Neural cell (in vitro differentiated cells): Measurements from ENCODE around the gene ATP8B1. TPM values are rescaled to one million over a fixed set of nuclear protein-coding genes. Genes with fewer than 3 reads are reported as not detected.

Experiments
- H2AFZ ChIP-seq: fragments of 200-600, 300-800 bp; sonication (generic), shearing (Covaris generic); 2 replicates; pipeline ENCODE4 v1.6.0; 2014; ENCODE audit warnings: low read depth, mild to moderate bottlenecking, antibody characterized with exemption, low read length, moderate library complexity
- H3F3A ChIP-seq: fragments of 200-600 bp; shearing (Covaris generic); 2 replicates; pipeline ENCODE4 v1.6.1; 2016; ENCODE audit warnings: mild to moderate bottlenecking, moderate library complexity, mixed read lengths, antibody characterized with exemption, low read length; ENCODE audit not compliant: insufficient read depth, poor library complexity, severe bottlenecking
- H3K27ac ChIP-seq: fragments of 200-600, 300-800 bp; sonication (generic), shearing (Covaris generic); 2 replicates; pipeline ENCODE4 v1.5.1; 2014; ENCODE audit warnings: mild to moderate bottlenecking, low read length, moderate library complexity
- H3K27me3 ChIP-seq: fragments of 300-800, 200-600 bp; sonication (generic), shearing (Covaris generic); 2 replicates; pipeline ENCODE4 v1.6.0; 2014; ENCODE audit warnings: mild to moderate bottlenecking, low read depth, low read length, moderate library complexity; ENCODE audit not compliant: insufficient read depth
- H3K36me3 ChIP-seq: fragments of 300-800, 200-600 bp; sonication (generic), shearing (Covaris generic); 2 replicates; pipeline ENCODE4 v1.5.1; 2014; ENCODE audit warnings: mild to moderate bottlenecking, antibody characterized with exemption, low read length, moderate library complexity; ENCODE audit not compliant: insufficient read depth
- H3K4me2 ChIP-seq: fragments of 300-800, 200-600 bp; sonication (generic), shearing (Covaris generic); 2 replicates; pipeline ENCODE4 v1.6.0; 2014; ENCODE audit warnings: mild to moderate bottlenecking, low read length
- H3K4me3 ChIP-seq: fragments of 300-800, 200-600 bp; sonication (generic), shearing (Covaris generic); 2 replicates; pipeline ENCODE4 v1.5.1; 2014; ENCODE audit warnings: mild to moderate bottlenecking, low read length, moderate library complexity
- H3K79me2 ChIP-seq: fragments of 200-600 bp; shearing (Covaris generic); replicated peaks from 2 replicates; pipeline ENCODE4 v1.6.0; 2014; ENCODE audit warnings: mild to moderate bottlenecking, low read length, moderate library complexity; ENCODE audit not compliant: insufficient read depth
- H3K9ac ChIP-seq: fragments of 300-800, 200-600 bp; sonication (generic), shearing (Covaris generic); 2 replicates; pipeline ENCODE4 v1.6.1; 2016; ENCODE audit warnings: mild to moderate bottlenecking, low read length, mixed read lengths
- H3K9me2 ChIP-seq: fragments of 200-600 bp; shearing (Covaris generic); 2 replicates; pipeline ENCODE4 v1.6.1; 2016; ENCODE audit warnings: mild to moderate bottlenecking, low read length, mixed read lengths; ENCODE audit not compliant: insufficient read depth
- H3K9me3 ChIP-seq: fragments of 200-600, 300-800 bp; sonication (generic), shearing (Covaris generic); 2 replicates; pipeline ENCODE4 v1.6.1; 2016; ENCODE audit warnings: mild to moderate bottlenecking, mixed run types, low read length, moderate library complexity, mixed read lengths
- H4K20me1 ChIP-seq: fragments of 200-600 bp; shearing (Covaris generic); 2 replicates; pipeline ENCODE4 v1.6.1; 2016; ENCODE audit warnings: mild to moderate bottlenecking, mixed run types; ENCODE audit not compliant: insufficient read depth
- EP300 ChIP-seq: fragments of 450-650 bp; conservative IDR thresholded peaks from 2 replicates; pipeline ENCODE4 v1.6.1; 2014; ENCODE audit warnings: antibody characterized with exemption, mild to moderate bottlenecking, moderate library complexity; ENCODE audit not compliant: poor library complexity, severe bottlenecking
- EZH2 ChIP-seq: fragments of 200-600, 300-800 bp; shearing (Covaris generic), sonication (generic); IDR thresholded peaks from 2 replicates; pipeline ENCODE4 v1.6.1; 2014; ENCODE audit warnings: antibody characterized with exemption, low read length, borderline replicate concordance, mild to moderate bottlenecking; ENCODE audit not compliant: insufficient read depth, poor library complexity, severe bottlenecking
- MXI1 ChIP-seq: fragments of 450-650 bp; conservative IDR thresholded peaks from 2 replicates; pipeline ENCODE4 v1.6.1; 2014; ENCODE audit warnings: antibody characterized with exemption, mild to moderate bottlenecking; ENCODE audit not compliant: poor library complexity, severe bottlenecking
- POLR2AphosphoS5 ChIP-seq: IDR thresholded peaks from 2 replicates; pipeline ENCODE4 v1.6.1; 2012
- RAD21 ChIP-seq: fragments of 450-650 bp; conservative IDR thresholded peaks from 2 replicates; pipeline ENCODE4 v1.6.1; 2014; ENCODE audit warnings: antibody characterized with exemption, mild to moderate bottlenecking, moderate library complexity
- REST ChIP-seq: IDR thresholded peaks from 2 replicates; pipeline ENCODE4 v1.6.1; 2012; ENCODE audit warnings: borderline replicate concordance
- SMC3 ChIP-seq: fragments of 450-650 bp; conservative IDR thresholded peaks from 2 replicates; pipeline ENCODE4 v1.6.1; 2014; ENCODE audit warnings: antibody characterized with exemption, mild to moderate bottlenecking, moderate library complexity; ENCODE audit not compliant: poor library complexity
- TAF1 ChIP-seq: IDR thresholded peaks from 2 replicates; pipeline ENCODE4 v1.6.1; 2012; ENCODE audit warnings: low read depth
- polyA plus RNA-seq: library from polyadenylated mRNA; depleted of rRNA; stranded (reverse); fragments of >200 nt; gene quantifications from 2 replicates; pipeline ENCODE4 v1.2.3, GENCODE V29; 2014
- TF ChIP-seq, protein P1 (sequence below): fragments of 450-650 bp; IDR thresholded peaks from 2 replicates; pipeline ENCODE4 v1.5.1; 2014; ENCODE audit warnings: antibody characterized with exemption, mild to moderate bottlenecking, moderate library complexity; ENCODE audit not compliant: poor library complexity, severe bottlenecking

ATP8B1 gene
- polyA plus RNA-seq, 1 donor from 2014 or later, result not detected

- Histone ChIP-seq H3K36me3 (no peaks in the 10 kb centered on the region), H3K9me2 (no peaks in the 10 kb centered on the region), H3K27me3 (no peaks in the 10 kb centered on the region), H3K9ac (no peak overlapping the region), H2AFZ (no peak overlapping the region), H3K9me3 (no peaks in the 10 kb centered on the region), H3K4me2 (no peak overlapping the region), H3K79me2 (no peaks in the 10 kb centered on the region), H4K20me1 (no peaks in the 10 kb centered on the region), H3K27ac (no peak overlapping the region), H3F3A (no peaks in the 10 kb centered on the region), H3K4me3 (no peak overlapping the region)
- TF ChIP-seq EP300, result no peak
- no peak for TF ChIP-seq POLR2AphosphoS5
- no peak for TF ChIP-seq MXI1
- TF ChIP-seq TAF1, result no peak
- no peak for TF ChIP-seq REST
- TF ChIP-seq SMC3, result no peak
- no peak for TF ChIP-seq EZH2
- TF ChIP-seq, protein P1, sequence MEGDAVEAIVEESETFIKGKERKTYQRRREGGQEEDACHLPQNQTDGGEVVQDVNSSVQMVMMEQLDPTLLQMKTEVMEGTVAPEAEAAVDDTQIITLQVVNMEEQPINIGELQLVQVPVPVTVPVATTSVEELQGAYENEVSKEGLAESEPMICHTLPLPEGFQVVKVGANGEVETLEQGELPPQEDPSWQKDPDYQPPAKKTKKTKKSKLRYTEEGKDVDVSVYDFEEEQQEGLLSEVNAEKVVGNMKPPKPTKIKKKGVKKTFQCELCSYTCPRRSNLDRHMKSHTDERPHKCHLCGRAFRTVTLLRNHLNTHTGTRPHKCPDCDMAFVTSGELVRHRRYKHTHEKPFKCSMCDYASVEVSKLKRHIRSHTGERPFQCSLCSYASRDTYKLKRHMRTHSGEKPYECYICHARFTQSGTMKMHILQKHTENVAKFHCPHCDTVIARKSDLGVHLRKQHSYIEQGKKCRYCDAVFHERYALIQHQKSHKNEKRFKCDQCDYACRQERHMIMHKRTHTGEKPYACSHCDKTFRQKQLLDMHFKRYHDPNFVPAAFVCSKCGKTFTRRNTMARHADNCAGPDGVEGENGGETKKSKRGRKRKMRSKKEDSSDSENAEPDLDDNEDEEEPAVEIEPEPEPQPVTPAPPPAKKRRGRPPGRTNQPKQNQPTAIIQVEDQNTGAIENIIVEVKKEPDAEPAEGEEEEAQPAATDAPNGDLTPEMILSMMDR, result no peak
- TF ChIP-seq RAD21, result no peak
These were observed 43.5 kb downstream of the ATP8B1 start for GRCh38 chr18:57759650-57760049.

DNA sequence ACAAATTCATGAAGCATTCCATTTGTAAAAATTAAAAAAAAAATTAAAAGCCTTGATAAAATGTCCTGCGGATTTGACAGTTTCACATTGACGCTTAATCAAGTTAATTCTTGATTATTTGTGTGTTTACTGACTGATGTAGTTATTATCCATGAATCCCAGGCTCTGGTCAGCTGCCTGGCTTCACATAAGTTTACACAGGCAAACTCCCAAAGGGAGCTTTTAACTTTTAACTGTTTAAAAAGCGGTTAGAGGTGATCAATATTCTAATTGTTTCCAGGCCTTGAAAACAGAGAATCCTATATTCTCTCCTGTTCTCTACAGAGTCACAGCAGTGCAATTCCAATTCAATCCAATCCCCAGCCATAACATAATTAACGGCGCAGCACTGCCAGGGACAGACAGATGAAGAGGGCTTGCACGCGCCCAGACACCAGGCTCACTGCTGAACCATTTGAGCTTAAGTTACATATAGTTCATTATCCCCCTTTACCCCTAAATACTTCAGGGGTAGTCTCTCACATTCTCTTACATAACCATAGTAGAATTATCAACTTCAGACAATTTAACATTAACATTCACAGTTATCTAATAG, 47.5 kb downstream of the ATP8B1 start:
- no peaks in the 10 kb centered on the region for H3K9me2 ChIP-seq
- no peak for TF ChIP-seq TAF1
- H3K36me3 ChIP-seq, result no peaks in the 10 kb centered on the region
- H3K27ac ChIP-seq, result no peak overlapping the region
- no peak overlapping the region for H2AFZ ChIP-seq
- no peaks in the 10 kb centered on the region for H4K20me1 ChIP-seq
- no peak overlapping the region for H3K9ac ChIP-seq
- no peaks in the 10 kb centered on the region for H3K79me2 ChIP-seq
- no peak overlapping the region for H3K4me3 ChIP-seq
- H3F3A ChIP-seq, result no peaks in the 10 kb centered on the region
- no peaks in the 10 kb centered on the region for H3K27me3 ChIP-seq
- no peak overlapping the region for H3K4me2 ChIP-seq
- H3K9me3 ChIP-seq, result no peaks in the 10 kb centered on the region
